ENCODE measurements around the gene CD200R1L. TPM values are rescaled to one million over a fixed set of nuclear protein-coding genes. Genes with fewer than 3 reads are reported as not detected.

Gene CD200R1L
- total and polyA plus RNA-seq, 2 of the 4 experiments (the other 2 are of a cell fraction) = not detected

- DNase-seq = no peak
- Histone ChIP-seq H3K27ac (ENCODE audit: insufficient read depth, low read length) (no peak overlapping the region), H2BK120ac (ENCODE audit: low read depth, low read length) (no peak overlapping the region)
Measured at GRCh38 chr3:112873632-112874031, 27.0 kb upstream of the CD200R1L start.

More at GRCh38 chr3:112873632-112874031, 27.0 kb upstream of the CD200R1L start:
- WGBS, 2 experiments (ENCODE audit: extremely low coverage in 2 of 2, insufficient read length in 1 of 2) = no CpG with 5 or more reads among the region's 2 CpGs
- Histone ChIP-seq H4K20me1 (ENCODE audit: insufficient read depth, low read length) (no peaks in the 10 kb centered on the region), H3K14ac (replicated peaks; ENCODE audit: low read depth, low read length) (no peak overlapping the region), H3K4me3 (ENCODE audit: insufficient read depth, low read depth, low read length) (no peak overlapping the region), H3K79me1 (ENCODE audit: low read depth in 1 of 2, low read length in 2 of 2) (no peaks in the 10 kb centered on the region), H2BK15ac (ENCODE audit: low read depth, low read length) (no peak overlapping the region), H3K9ac (ENCODE audit: low read depth, low read length) (no peak overlapping the region), H3K9me1 (ENCODE audit: insufficient read depth, low read length) (no peaks in the 10 kb centered on the region), H3K4me1 (ENCODE audit: control insufficient read depth, insufficient read depth, low read length) (no peaks in the 10 kb centered on the region), H4K91ac (ENCODE audit: insufficient read depth, low read depth, low read length) (no peak overlapping the region), H3K4ac (ENCODE audit: low read depth, low read length) (no peak overlapping the region), H3K36me3 (ENCODE audit: control insufficient read depth, insufficient read depth, low read length) (no peaks in the 10 kb centered on the region), H2AK5ac (ENCODE audit: low read depth, low read length) (no peak overlapping the region), H3K27me3 (ENCODE audit: control insufficient read depth, insufficient read depth, low read length) (no peaks in the 10 kb centered on the region; the same call in 1 of the 2 replicates), H3K9me3 (ENCODE audit: control insufficient read depth, insufficient read depth, low read length) (peaks cover 5% of the 10 kb centered on the region), H2AFZ (replicated peaks; ENCODE audit: low read length, poor library complexity) (no peak overlapping the region), H2AK9ac (replicated peaks; ENCODE audit: low read depth, low read length, poor library complexity) (no peak overlapping the region), H4K8ac (ENCODE audit: low read depth in 2 of 2, low read length in 2 of 2) (no peak overlapping the region), H3K23ac (ENCODE audit: low read depth, low read length) (no peak overlapping the region), H3K56ac (ENCODE audit: extremely low read depth, insufficient read depth, low read length) (no peak overlapping the region), H2BK5ac (ENCODE audit: low read depth, low read length, poor library complexity, severe bottlenecking) (no peak overlapping the region), H2BK20ac (ENCODE audit: low read depth, low read length) (no peak overlapping the region), H4K5ac (ENCODE audit: low read depth, low read length) (no peak overlapping the region), H3K18ac (ENCODE audit: low read depth, low read length) (no peak overlapping the region), H3K4me2 (ENCODE audit: low read depth, low read length) (no peak overlapping the region)
- ChIA-PET CTCF (no interaction called here), POLR2A (ENCODE audit: unreplicated experiment) (no interaction called here)
- dilution Hi-C loops (cut with HindIII; ENCODE audit: low sequenced_read_pairs, unreplicated experiment) (no loop called here), intact Hi-C loops (cut with micrococcal nuclease) (no loop called here), in situ Hi-C loops (cut with MboI; ENCODE audit: low sequenced_read_pairs) (no loop called here)
- no peak for ATAC-seq (ENCODE audit: low read depth)
- TF ChIP-seq RAD21 (IDR thresholded peaks at IDR 0.05; ENCODE audit: low read length) (no peak), RFX5 (IDR thresholded peaks at IDR 0.05; ENCODE audit: low read depth, low read length) (no peak), USF2 (IDR thresholded peaks at IDR 0.05; ENCODE audit: low read depth, low read length) (no peak), SMC3 (IDR thresholded peaks at IDR 0.05; ENCODE audit: low read depth, low read length) (no peak), RCOR1 (IDR thresholded peaks at IDR 0.05; ENCODE audit: insufficient replicate concordance, low read length) (no peak), NFE2L2 (IDR thresholded peaks at IDR 0.05; ENCODE audit: low read depth, low read length) (no peak), POLR2A (IDR thresholded peaks at IDR 0.05; ENCODE audit: low read depth, low read length) (no peak), CTCF (conservative IDR thresholded peaks at IDR 0.05; ENCODE audit: low read depth, low read length) (no peak), MXI1 (IDR thresholded peaks at IDR 0.05; ENCODE audit: borderline replicate concordance, low read depth, low read length) (no peak), BHLHE40 (IDR thresholded peaks at IDR 0.05; ENCODE audit: low read depth, low read length) (no peak), ELK1 (IDR thresholded peaks at IDR 0.05; ENCODE audit: borderline replicate concordance, low read depth, low read length) (no peak), MAFK (IDR thresholded peaks at IDR 0.05; ENCODE audit: low read depth, low read length) (no peak), FOS (IDR thresholded peaks at IDR 0.05; ENCODE audit: low read depth, low read length) (no peak), CHD1 (IDR thresholded peaks at IDR 0.05; ENCODE audit: low read depth, low read length) (no peak), CEBPB (IDR thresholded peaks at IDR 0.05; ENCODE audit: low read depth, low read length) (no peak)
- BruUV-seq (replicated peaks) = no TSS peak
